KOPT-K1 (cell line): ENCODE measurements around the gene ZNF611.
"Not testable (repeated sequence)": the region's sequence is repeated elsewhere in the genome, so short reads cannot be mapped to it uniquely, and the experiment has no call there.

Experiments
- H3K27ac ChIP-seq: fragments of 200-600 bp; sonication (generic); 2 replicates; pipeline ENCODE4 v1.5.1; 2016; ENCODE audit warnings: antibody characterized with exemption, mild to moderate bottlenecking, low read depth, low read length; ENCODE audit not compliant: poor library complexity, severe bottlenecking
- H3K36me3 ChIP-seq: fragments of 200-600 bp; sonication (generic); 2 replicates; pipeline ENCODE4 v1.5.1; 2017; ENCODE audit warnings: antibody characterized with exemption, mild to moderate bottlenecking, low read length, moderate library complexity; ENCODE audit not compliant: insufficient read depth
- H3K9me3 ChIP-seq: fragments of 200-600 bp; sonication (generic); 2 replicates; pipeline ENCODE4 v1.5.1; 2017; ENCODE audit warnings: antibody characterized with exemption, low read length, mild to moderate bottlenecking; ENCODE audit not compliant: insufficient read depth, poor library complexity, severe bottlenecking

Gene ZNF611

GRCh38 chr19:52734893-52735661, at the start of gene ZNF611:
Gene ZNF611, minus strand, starts transcription at chr19:52735044. Its CDS starts 19,150 bp downstream, at chr19:52715894.
- peak within 1 kb of the TSS; percentile 79 for H3K27ac ChIP-seq
- no peaks in the 10 kb centered on the region for H3K9me3 ChIP-seq

GRCh38 chr19:52782864-52783263, 48.0 kb upstream of the ZNF611 start:
- H3K36me3 ChIP-seq, H3K9me3 ChIP-seq, H3K27ac ChIP-seq: not testable (repeated sequence)

More at GRCh38 chr19:52734893-52735661, at the start of gene ZNF611:
- peaks cover 17% of the 10 kb centered on the region; the same call in 1 of the 2 replicates for H3K36me3 ChIP-seq

- H3K9me3 ChIP-seq, result no peaks in the 10 kb centered on the region
- no peaks in the 10 kb centered on the region for H3K36me3 ChIP-seq
- H3K27ac ChIP-seq, result no peak overlapping the region
Observed at GRCh38 chr19:52778811-52779210, 44.0 kb upstream of the ZNF611 start.

- H3K9me3 ChIP-seq, H3K36me3 ChIP-seq, H3K27ac ChIP-seq: not testable (repeated sequence)
Observed at GRCh38 chr19:52756447-52756846, 21.6 kb upstream of the ZNF611 start.

GRCh38 chr19:52749780-52750179, 14.9 kb upstream of the ZNF611 start:
- Histone ChIP-seq H3K36me3 (no peaks in the 10 kb centered on the region), H3K27ac (no peak overlapping the region), H3K9me3 (no peaks in the 10 kb centered on the region)

- H3K27ac ChIP-seq, result no peak overlapping the region
- H3K9me3 ChIP-seq, result no peaks in the 10 kb centered on the region
- no peaks in the 10 kb centered on the region for H3K36me3 ChIP-seq
Observed at GRCh38 chr19:52748336-52748950, 13.6 kb upstream of the ZNF611 start.

GRCh38 chr19:52745919-52746318, 11.1 kb upstream of the ZNF611 start:
- not testable (repeated sequence) for H3K27ac ChIP-seq, H3K9me3 ChIP-seq, H3K36me3 ChIP-seq

- Histone ChIP-seq H3K27ac (no peak overlapping the region), H3K36me3 (no peaks in the 10 kb centered on the region), H3K9me3 (no peaks in the 10 kb centered on the region)
Observed at GRCh38 chr19:52743091-52743490, 8.2 kb upstream of the ZNF611 start.

GRCh38 chr19:52742516-52742915, 7.7 kb upstream of the ZNF611 start:
- Histone ChIP-seq H3K27ac (no peak overlapping the region), H3K9me3 (no peaks in the 10 kb centered on the region), H3K36me3 (no peaks in the 10 kb centered on the region)

- H3K27ac ChIP-seq, result no peak overlapping the region
- no peaks in the 10 kb centered on the region for H3K9me3 ChIP-seq
- H3K36me3 ChIP-seq, result no peaks in the 10 kb centered on the region
Observed at GRCh38 chr19:52741951-52742485, 7.2 kb upstream of the ZNF611 start.

GRCh38 chr19:52741371-52741770, 6.5 kb upstream of the ZNF611 start:
- H3K9me3 ChIP-seq, H3K27ac ChIP-seq, H3K36me3 ChIP-seq: not testable (repeated sequence)

GRCh38 chr19:52739576-52739975, 4.7 kb upstream of the ZNF611 start:
- no peaks in the 10 kb centered on the region for H3K36me3 ChIP-seq
- H3K9me3 ChIP-seq, result no peaks in the 10 kb centered on the region
- no peak overlapping the region for H3K27ac ChIP-seq

GRCh38 chr19:52735734-52736133, 890 bp upstream of the ZNF611 start:
- Histone ChIP-seq H3K9me3 (no peaks in the 10 kb centered on the region), H3K27ac (no peak overlapping the region), H3K36me3 (peaks cover 14% of the 10 kb centered on the region; the same call in 1 of the 2 replicates)

- no peaks in the 10 kb centered on the region for H3K9me3 ChIP-seq
- peaks cover 17% of the 10 kb centered on the region for H3K36me3 ChIP-seq
- H3K27ac ChIP-seq, result peak overlapping the region; percentile 79
Observed at GRCh38 chr19:52734331-52734892, 432 bp downstream of the ZNF611 start.

GRCh38 chr19:52726051-52726450, 8.8 kb downstream of the ZNF611 start:
- H3K27ac ChIP-seq, result not testable (repeated sequence)
- peaks cover 71% of the 10 kb centered on the region for H3K36me3 ChIP-seq
- H3K9me3 ChIP-seq, result peaks cover 11% of the 10 kb centered on the region
